ENCODE results near the gene ZNF445. TPM values are rescaled to one million over a fixed set of nuclear protein-coding genes. Genes with fewer than 3 reads are reported as not detected.

Gene ZNF445
- 6.6 and 8.2 TPM in 2 replicates for total RNA-seq

DNA sequence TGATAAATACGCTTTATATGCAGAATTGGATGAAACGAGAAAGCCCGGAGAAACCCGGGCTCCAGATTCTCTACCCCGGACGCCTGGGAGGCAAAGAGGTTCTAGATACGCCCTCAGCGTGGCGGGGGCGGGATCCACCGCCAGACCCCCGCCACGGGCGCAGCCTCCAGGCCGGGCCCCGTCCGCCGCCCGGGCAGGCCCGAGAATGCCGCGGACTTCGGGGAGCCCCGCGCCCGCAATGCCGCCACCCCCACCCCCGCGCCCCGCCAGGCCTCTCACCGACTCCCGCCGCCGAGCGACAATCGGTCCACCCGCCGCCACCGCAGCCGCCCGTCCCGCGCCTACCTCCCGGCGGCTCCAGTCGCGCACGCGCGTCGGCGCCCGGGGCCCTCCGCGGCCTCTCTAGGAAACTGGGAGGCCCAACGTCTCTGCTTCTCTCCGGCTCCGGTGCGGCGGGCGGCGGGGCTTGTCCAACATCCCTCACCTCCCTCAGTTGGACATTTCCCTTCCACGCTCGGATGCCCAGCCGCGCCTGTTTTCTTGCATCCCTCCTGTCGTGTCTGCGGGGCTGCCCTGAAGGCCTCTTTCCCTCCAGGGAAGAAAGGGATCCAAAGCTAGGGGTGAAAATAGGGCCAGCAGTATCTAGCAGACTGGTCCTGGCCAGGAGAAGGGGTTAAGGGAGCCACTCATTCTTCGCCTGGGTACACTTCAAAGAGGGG, at the start of gene ZNF445:
ZNF445 (minus strand) TSS at position 359 of the 719 bp plus-strand sequence. CDS start 22,121 bp downstream, outside the sequence.

Other genes with a start within 250 kb of the ZNF445 start
- gene TOPAZ1, start 235.8 kb downstream of the ZNF445 start, total RNA-seq = not detected in 2 replicates
- gene TCAIM, start 138.9 kb downstream of the ZNF445 start, total RNA-seq = 19.9 and 26.1 TPM in 2 replicates
- gene ZKSCAN7, start 77.5 kb upstream of the ZNF445 start, total RNA-seq = 3.7 and 5.5 TPM in 2 replicates
- gene ZNF660, start 107.3 kb upstream of the ZNF445 start, total RNA-seq = 0.20 and 1.8 TPM in 2 replicates
- gene ZNF197, start 147.4 kb upstream of the ZNF445 start, total RNA-seq = 9.9 and 12.3 TPM in 2 replicates
- 7.7 and 10.4 TPM in 2 replicates for gene ZNF35, start 171.1 kb upstream of the ZNF445 start, total RNA-seq
- 4.3 and 4.4 TPM in 2 replicates for gene ZNF502, start 235.0 kb upstream of the ZNF445 start, total RNA-seq